AG10803 (cell line): Measurements from ENCODE around the gene GRID1.
"Not testable (repeated sequence)": the region's sequence is repeated elsewhere in the genome, so short reads cannot be mapped to it uniquely, and the experiment has no call there.

Source experiments
- DNase-seq: peaks from one replicate; pipeline ENCODE4 v3.0.0; 2010; ENCODE audit warnings: low read depth
- H3K4me3 ChIP-seq: 2 replicates; pipeline ENCODE4 v1.5.1; 2011; ENCODE audit warnings: mild to moderate bottlenecking, low read length, control low read depth
- CTCF ChIP-seq: conservative IDR thresholded peaks from 2 replicates; pipeline ENCODE4 v1.5.1; 2011; ENCODE audit warnings: mild to moderate bottlenecking, low read length, control low read depth, inconsistent platforms

GRID1 gene

DNA sequence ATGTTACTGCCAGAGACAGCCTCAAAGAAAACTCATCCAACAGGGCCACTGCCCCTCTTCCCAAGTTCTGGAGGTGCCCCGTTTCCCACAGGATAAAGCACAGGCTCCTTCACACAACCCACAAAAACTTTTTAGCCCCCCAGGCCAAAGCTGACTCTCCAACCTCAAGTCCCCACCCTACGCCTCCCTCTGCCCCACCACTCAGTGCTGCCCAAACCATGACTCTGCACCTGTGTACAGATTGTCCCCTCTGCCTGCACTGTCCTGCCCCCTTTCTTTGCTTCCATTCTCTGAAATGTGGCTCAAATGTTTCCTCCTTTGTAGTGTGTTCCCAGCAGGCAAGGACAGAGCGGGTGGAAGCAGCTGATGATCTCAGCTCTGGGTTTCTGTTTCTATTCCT lies 284.0 kb downstream of the GRID1 start:
- DNase-seq = no peak
- H3K4me3 ChIP-seq = no peak overlapping the region

DNA sequence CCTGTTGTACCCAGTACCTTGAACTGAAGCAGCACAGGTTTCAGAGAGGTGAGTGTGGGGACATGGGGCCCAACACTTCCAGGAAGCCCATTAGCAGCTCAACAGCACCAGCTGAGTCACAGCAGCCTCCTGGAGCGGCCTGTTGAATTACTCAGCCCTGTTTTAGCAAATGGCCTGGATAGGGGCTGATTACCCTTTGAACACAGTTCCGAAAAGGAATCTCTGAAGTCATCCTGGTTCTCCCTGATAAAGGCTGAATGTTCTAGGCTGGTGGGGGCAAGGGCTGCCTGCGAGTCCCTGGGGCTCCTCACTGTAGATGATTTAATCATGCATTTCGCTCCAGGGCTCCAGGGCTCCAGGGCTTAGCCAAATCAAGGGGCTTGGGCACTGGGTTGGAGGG lies 287.5 kb downstream of the GRID1 start:
- H3K4me3 ChIP-seq = no peak overlapping the region
- no peak for DNase-seq
- TF ChIP-seq CTCF = no peak

More for the DNA sequence above, 284.0 kb downstream of the GRID1 start:
- no peak for TF ChIP-seq CTCF

DNA sequence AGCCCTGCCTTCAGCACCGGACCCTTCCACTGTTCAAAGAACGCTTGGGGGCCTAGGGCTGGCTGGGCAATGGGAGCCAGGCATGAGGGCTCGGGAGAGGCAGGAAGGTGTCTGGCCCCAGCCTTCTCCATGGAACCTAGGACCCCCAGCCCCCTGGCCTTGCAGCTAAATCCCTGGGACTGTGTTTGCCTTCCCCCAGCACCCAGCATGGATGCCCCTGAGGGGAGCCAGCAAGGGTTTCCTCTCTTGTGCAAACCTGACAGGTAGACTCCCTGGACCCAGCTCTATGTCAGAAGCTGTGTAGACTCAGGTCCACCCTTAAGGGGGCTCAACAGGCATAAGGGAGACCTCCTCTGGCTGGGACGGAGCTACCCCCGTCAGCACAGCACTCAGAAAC lies 288.0 kb downstream of the GRID1 start:
- no peak for TF ChIP-seq CTCF
- DNase-seq = no peak
- no peak overlapping the region for H3K4me3 ChIP-seq

GRCh38 chr10:86077871-86078638 lies 288.5 kb downstream of the GRID1 start:
- H3K4me3 ChIP-seq = no peak overlapping the region
- no peak for TF ChIP-seq CTCF
- DNase-seq = no peak

GRCh38 chr10:86077271-86077670 lies 289.3 kb downstream of the GRID1 start:
- H3K4me3 ChIP-seq = no peak overlapping the region
- TF ChIP-seq CTCF = no peak
- DNase-seq = no peak

GRCh38 chr10:86076497-86076896 lies 290.1 kb downstream of the GRID1 start:
- DNase-seq, H3K4me3 ChIP-seq: not testable (repeated sequence)

DNA sequence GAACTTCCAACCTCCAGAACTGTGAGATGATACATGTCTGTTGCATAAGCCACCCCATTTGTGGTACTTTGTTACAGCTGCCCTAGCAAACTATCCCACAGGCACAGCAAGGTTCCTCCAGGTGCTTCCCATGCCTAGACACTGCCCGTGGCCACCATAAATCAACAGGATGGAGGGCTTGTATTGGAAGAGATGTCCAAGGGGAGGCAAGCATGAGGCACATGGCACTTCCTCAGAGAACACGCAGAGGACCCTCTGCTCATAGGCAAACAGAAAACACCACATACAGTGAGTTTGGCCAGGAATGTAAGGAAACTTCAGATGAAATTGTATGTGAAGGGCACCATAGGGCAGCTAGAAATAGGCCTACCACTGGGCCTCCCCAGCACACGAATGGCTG lies 291.1 kb downstream of the GRID1 start:
- no peak for TF ChIP-seq CTCF
- no peak overlapping the region for H3K4me3 ChIP-seq
- DNase-seq = no peak
